IMR-90 (cell line): ENCODE data around the gene SREBF2. TPM values are rescaled to one million over a fixed set of nuclear protein-coding genes. Genes with fewer than 3 reads are reported as not detected.

Experiments used
- ATAC-seq: fragments of 200-7000 bp; cut with Tn5 transposase; 2 replicates; pipeline ENCODE4 v1.9.1; 2020; ENCODE audit warnings: low read depth, mild to moderate bottlenecking, moderate library complexity
- BruUV-seq: library from RNA; stranded (reverse); fragments of 400-500 nt; replicated peaks from 2 replicates; lab custom pipeline; 2021; lab: Mats Ljungman, UMichigan
- CTCF ChIA-PET: fragments of 300-600 bp; formaldehyde crosslinking; extraction: SDS; loops from one replicate; lab custom pipeline; 2021; ENCODE audit warnings: antibody characterized with exemption; lab: Yijun Ruan, JAX
- POLR2A ChIA-PET: fragments of 300-600 bp; sonication (Branson Sonifier 250); formaldehyde crosslinking; loops from one replicate; lab custom pipeline; 2022; ENCODE audit warnings: antibody characterized with exemption; ENCODE audit not compliant: unreplicated experiment; lab: Charles Lee
- DNase-seq: peaks from one replicate; pipeline ENCODE4 v3.0.0; 2013
- H2AFZ ChIP-seq: replicated peaks from 2 replicates; pipeline ENCODE3; 2013; ENCODE audit warnings: low read length, mild to moderate bottlenecking; ENCODE audit not compliant: poor library complexity
- H2AK5ac ChIP-seq: 2 replicates; pipeline ENCODE4 v1.6.1; 2013; ENCODE audit warnings: low read depth, low read length, inconsistent platforms
- H2AK9ac ChIP-seq: replicated peaks from 2 replicates; pipeline ENCODE3; 2013; ENCODE audit warnings: mild to moderate bottlenecking, low read depth, low read length, moderate library complexity; ENCODE audit not compliant: poor library complexity
- H2BK120ac ChIP-seq: 2 replicates; pipeline ENCODE4 v1.6.1; 2013; ENCODE audit warnings: low read depth, low read length, inconsistent platforms
- H2BK15ac ChIP-seq: 3 replicates; pipeline ENCODE4 v1.6.1; 2013; ENCODE audit warnings: low read depth, low read length, inconsistent platforms
- H2BK20ac ChIP-seq: 2 replicates; pipeline ENCODE4 v1.6.1; 2013; ENCODE audit warnings: low read depth, mild to moderate bottlenecking, inconsistent platforms, low read length, moderate library complexity
- H2BK5ac ChIP-seq: 2 replicates; pipeline ENCODE4 v1.6.1; 2013; ENCODE audit warnings: mild to moderate bottlenecking, low read depth, low read length, inconsistent platforms; ENCODE audit not compliant: poor library complexity, severe bottlenecking
- H3K14ac ChIP-seq: replicated peaks from 2 replicates; pipeline ENCODE4 v1.6.1; 2013; ENCODE audit warnings: low read depth, low read length, inconsistent platforms
- H3K18ac ChIP-seq: 2 replicates; pipeline ENCODE4 v1.6.1; 2013; ENCODE audit warnings: low read depth, low read length, control low read depth
- H3K23ac ChIP-seq: 2 replicates; pipeline ENCODE4 v1.6.1; 2013; ENCODE audit warnings: low read depth, low read length, inconsistent platforms
- H3K27ac ChIP-seq: 2 replicates; pipeline ENCODE4 v1.5.1; 2013; ENCODE audit warnings: mild to moderate bottlenecking, control low read depth, low read length; ENCODE audit not compliant: insufficient read depth
- H3K27me3 ChIP-seq: 2 replicates; pipeline ENCODE4 v1.6.1; 2013; ENCODE audit warnings: low read length; ENCODE audit not compliant: control insufficient read depth, insufficient read depth
- H3K36me3 ChIP-seq: 2 replicates; pipeline ENCODE4 v1.6.1; 2013; ENCODE audit warnings: low read length, mixed read lengths; ENCODE audit not compliant: control insufficient read depth, insufficient read depth
- H3K4ac ChIP-seq: 2 replicates; pipeline ENCODE4 v1.6.1; 2013; ENCODE audit warnings: low read depth, low read length, inconsistent platforms
- H3K4me1 ChIP-seq: 2 replicates; pipeline ENCODE4 v1.6.1; 2013; ENCODE audit warnings: low read length, mixed read lengths; ENCODE audit not compliant: control insufficient read depth, insufficient read depth
- H3K4me2 ChIP-seq: 2 replicates; pipeline ENCODE4 v1.6.1; 2013; ENCODE audit warnings: low read depth, mild to moderate bottlenecking, control low read depth, low read length, moderate library complexity
- H3K4me3 ChIP-seq: 2 replicates; pipeline ENCODE4 v1.5.1; 2013; ENCODE audit warnings: low read depth, mild to moderate bottlenecking, control low read depth, low read length, moderate library complexity; ENCODE audit not compliant: insufficient read depth
- H3K56ac ChIP-seq: 2 replicates; pipeline ENCODE4 v1.6.1; 2013; ENCODE audit warnings: low read length, inconsistent platforms; ENCODE audit not compliant: insufficient read depth; ENCODE audit errors: extremely low read depth
- H3K79me1 ChIP-seq, 2 experiments: 2 replicates each; pipeline ENCODE4 v1.6.1; 2013; ENCODE audit warnings: low read length in 2 of 2, inconsistent platforms in 1 of 2, low read depth in 1 of 2
- H3K9ac ChIP-seq: 2 replicates; pipeline ENCODE4 v1.6.1; 2013; ENCODE audit warnings: low read depth, low read length, control low read depth
- H3K9me1 ChIP-seq: 2 replicates; pipeline ENCODE4 v1.6.1; 2013; ENCODE audit warnings: low read length, inconsistent platforms; ENCODE audit not compliant: insufficient read depth
- H3K9me3 ChIP-seq: 2 replicates; pipeline ENCODE4 v1.6.1; 2013; ENCODE audit warnings: low read length; ENCODE audit not compliant: control insufficient read depth, insufficient read depth
- H4K20me1 ChIP-seq: 2 replicates; pipeline ENCODE4 v1.6.1; 2013; ENCODE audit warnings: low read length, inconsistent platforms; ENCODE audit not compliant: insufficient read depth
- H4K5ac ChIP-seq: 2 replicates; pipeline ENCODE4 v1.6.1; 2013; ENCODE audit warnings: mild to moderate bottlenecking, low read depth, low read length, control low read depth
- H4K8ac ChIP-seq, 2 experiments: 2 replicates each; pipeline ENCODE4 v1.6.1; 2013; ENCODE audit warnings: low read depth in 2 of 2, low read length in 2 of 2, control low read depth in 1 of 2, inconsistent platforms in 1 of 2
- H4K91ac ChIP-seq: 2 replicates; pipeline ENCODE4 v1.6.1; 2013; ENCODE audit warnings: low read depth, low read length, inconsistent platforms; ENCODE audit not compliant: insufficient read depth
- FOS ChIP-seq: fragments of 150-350 bp; IDR thresholded peaks from 2 replicates; pipeline ENCODE4 v1.6.1; 2016; ENCODE audit warnings: low read depth, low read length
- MAZ ChIP-seq: IDR thresholded peaks from 2 replicates; pipeline ENCODE4 v1.6.1; 2012; ENCODE audit warnings: low read depth, mild to moderate bottlenecking, low read length, improper control_type of control experiment, moderate library complexity, borderline replicate concordance
- NFE2L2 ChIP-seq: fragments of 150-350 bp; IDR thresholded peaks from 2 replicates; pipeline ENCODE4 v1.6.1; 2016; ENCODE audit warnings: low read depth, mild to moderate bottlenecking, low read length
- POLR2A ChIP-seq: IDR thresholded peaks from 2 replicates; pipeline ENCODE4 v1.6.1; 2012; ENCODE audit warnings: mild to moderate bottlenecking, low read depth, low read length
- RAD21 ChIP-seq: IDR thresholded peaks from 2 replicates; pipeline ENCODE4 v1.6.1; 2012; ENCODE audit warnings: low read length, improper control_type of control experiment
- RCOR1 ChIP-seq: IDR thresholded peaks from 2 replicates; pipeline ENCODE4 v1.6.1; 2012; ENCODE audit warnings: mild to moderate bottlenecking, low read length, improper control_type of control experiment; ENCODE audit not compliant: insufficient replicate concordance
- WGBS, 2 experiments: methylation state at CpG; one replicate each; pipeline versions ENCODE4 v1.1.5 to v1.1.7; 2013; ENCODE audit warnings: missing lambda C conversion rate in 2 of 2; ENCODE audit not compliant: insufficient read length in 1 of 2; ENCODE audit errors: extremely low coverage in 2 of 2; 5-methylcytosine and 5-hydroxymethylcytosine counted together
- dilution Hi-C: fragments of 300-500 bp; cut with HindIII; formaldehyde crosslinking; loops from one replicate; pipeline ENCODE4 v1.14.3; 2018; ENCODE audit warnings: low sequenced_read_pairs; ENCODE audit not compliant: unreplicated experiment
- in situ Hi-C: fragments of 300-500 bp; cut with MboI; formaldehyde crosslinking; loops from 3 replicates; pipeline ENCODE4 v1.14.3; 2019; ENCODE audit warnings: low sequenced_read_pairs, inconsistent platforms, mixed read lengths
- intact Hi-C: fragments of 100-400 bp; cut with micrococcal nuclease; formaldehyde crosslinking; loops from 2 replicates; pipeline ENCODE4 v1.10.0; 2022
- polyA plus RNA-seq, 3 experiments: library from polyadenylated mRNA; depleted of rRNA; stranded (reverse); fragments of >200 nt; gene quantifications; 2 replicates each; pipeline ENCODE4 v1.2.3, GENCODE V29; 2012; ENCODE audit warnings: low replicate concordance in 1 of 3
- total RNA-seq: library from RNA; depleted of rRNA; stranded (reverse); fragments of >200 nt; gene quantifications from 2 replicates; pipeline ENCODE4 v1.2.3, GENCODE V29; 2012
- TF ChIP-seq, protein P1 (sequence below): fragments of 150-350 bp; IDR thresholded peaks from 2 replicates; pipeline ENCODE4 v1.6.1; 2016; ENCODE audit warnings: low read depth, mild to moderate bottlenecking, low read length, moderate library complexity, borderline replicate concordance

SREBF2 gene
- total and polyA plus RNA-seq, 2 of the 4 experiments (the other 2 are of a cell fraction) = 8.1 to 47.4 TPM

- Histone ChIP-seq H2BK15ac (no peak overlapping the region), H3K4me1 (0 out of 2 replicates have a peak, but pooled peaks cover 1% of the 10 kb centered on the region), H3K4me2 (no peak overlapping the region), H3K9ac (no peak overlapping the region), H3K23ac (no peak overlapping the region), H3K27me3 (no peaks in the 10 kb centered on the region), H3K9me1 (no peaks in the 10 kb centered on the region; the same call in none of the 2 replicates), H4K91ac (no peak overlapping the region), H3K9me3 (no peaks in the 10 kb centered on the region), H3K14ac (no peak overlapping the region), H3K4me3 (no peak overlapping the region), H2AK9ac (no peak overlapping the region), H2BK20ac (no peak overlapping the region), H4K8ac (no peak overlapping the region), H3K4ac (no peak overlapping the region), H3K18ac (no peak overlapping the region), H2AK5ac (no peak overlapping the region), H2AFZ (no peak overlapping the region), H2BK120ac (no peak overlapping the region), H3K79me1 (0 out of 4 replicates have a peak, but pooled peaks cover 0 to 3% of the 10 kb centered on the region in 2 experiments), H3K56ac (no peak overlapping the region), H3K36me3 (peaks cover 28% of the 10 kb centered on the region), H4K20me1 (no peaks in the 10 kb centered on the region; the same call in 1 of the 2 replicates), H4K5ac (no peak overlapping the region), H2BK5ac (no peak overlapping the region), H3K27ac (no peak overlapping the region)
- ChIA-PET CTCF (no interaction called here), POLR2A (no interaction called here)
- dilution Hi-C loops (no loop called here), in situ Hi-C loops (no loop called here), intact Hi-C loops (no loop called here)
- ATAC-seq (no peak), DNase-seq (no peak)
- no TSS peak for BruUV-seq
- WGBS, 2 experiments = 87% methylated on average over 4 of the region's 7 CpGs; no CpG with 5 or more reads in 1 of the 2 experiments
- no peak for TF ChIP-seq RCOR1
- no peak for TF ChIP-seq MAZ
- no peak for TF ChIP-seq FOS
- no peak for TF ChIP-seq NFE2L2
- TF ChIP-seq POLR2A = no peak
- TF ChIP-seq, protein P1, sequence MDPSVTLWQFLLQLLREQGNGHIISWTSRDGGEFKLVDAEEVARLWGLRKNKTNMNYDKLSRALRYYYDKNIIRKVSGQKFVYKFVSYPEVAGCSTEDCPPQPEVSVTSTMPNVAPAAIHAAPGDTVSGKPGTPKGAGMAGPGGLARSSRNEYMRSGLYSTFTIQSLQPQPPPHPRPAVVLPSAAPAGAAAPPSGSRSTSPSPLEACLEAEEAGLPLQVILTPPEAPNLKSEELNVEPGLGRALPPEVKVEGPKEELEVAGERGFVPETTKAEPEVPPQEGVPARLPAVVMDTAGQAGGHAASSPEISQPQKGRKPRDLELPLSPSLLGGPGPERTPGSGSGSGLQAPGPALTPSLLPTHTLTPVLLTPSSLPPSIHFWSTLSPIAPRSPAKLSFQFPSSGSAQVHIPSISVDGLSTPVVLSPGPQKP = no peak
- no peak for TF ChIP-seq RAD21
These were observed 60.9 kb downstream of the SREBF2 start for GRCh38 chr22:41893591-41894375.
